Measurements from ENCODE around the gene CCDC127.

The CCDC127 gene

DNA sequence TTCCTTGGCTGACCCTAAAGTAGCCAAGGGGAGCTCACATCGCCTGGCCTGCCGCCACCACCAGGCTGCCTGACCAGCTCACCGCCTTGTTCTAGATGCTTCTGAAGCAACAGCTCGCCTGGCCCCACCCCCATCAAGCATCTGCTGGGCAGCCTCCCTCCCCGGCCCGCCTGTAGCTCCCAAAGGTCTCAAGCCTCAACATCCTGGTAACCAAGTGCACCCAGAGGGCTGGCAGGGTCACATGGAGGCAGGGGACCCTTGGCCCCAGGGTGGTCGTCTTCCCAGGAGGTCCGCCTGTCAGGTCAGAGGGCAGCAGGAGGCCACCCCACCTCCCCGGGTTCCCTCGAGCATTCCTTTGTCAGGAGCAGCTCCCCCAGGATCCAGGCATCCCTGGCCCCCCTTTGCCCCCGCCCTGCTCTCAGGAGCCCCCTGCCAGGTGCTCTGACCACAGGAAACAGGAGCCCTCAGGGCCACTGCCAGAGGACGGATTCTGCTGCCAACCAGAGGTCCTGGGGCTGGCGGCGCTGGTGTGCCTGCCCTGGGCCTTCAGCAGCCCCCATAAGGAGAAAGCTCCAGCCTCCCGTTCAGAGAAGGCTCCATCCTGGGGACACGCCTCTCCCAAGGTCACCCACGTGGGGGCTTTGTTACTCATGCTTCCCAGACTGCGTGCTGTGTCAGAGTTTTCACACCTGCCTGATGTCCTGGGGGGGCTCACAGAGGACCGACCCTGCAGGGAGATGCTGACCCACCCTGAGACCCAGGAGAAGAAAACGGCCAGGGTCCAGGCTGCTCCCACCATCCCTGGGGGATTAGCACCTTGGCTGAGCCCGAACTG, 30.1 kb downstream of the CCDC127 start:
- DNase-seq = no peak

DNA sequence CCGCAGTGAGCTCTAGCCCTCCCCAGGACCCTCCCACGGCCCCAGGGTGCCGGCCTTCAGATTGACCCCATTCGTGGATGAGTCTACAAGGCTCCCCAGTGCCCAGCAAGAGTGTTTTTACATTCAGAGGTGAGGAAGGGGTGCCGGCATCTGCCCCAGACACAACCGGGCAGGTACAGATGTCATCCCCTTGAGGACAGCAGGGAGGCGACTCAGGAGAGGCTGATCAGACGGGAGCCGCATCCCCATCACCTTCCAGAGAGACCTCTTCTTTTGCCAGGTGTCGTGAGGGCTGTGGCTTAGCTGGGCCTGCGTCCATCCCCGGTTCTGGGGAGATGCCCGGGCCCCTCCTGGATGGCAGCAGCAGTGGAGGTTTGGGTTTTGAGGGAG, 30.9 kb downstream of the CCDC127 start:
- DNase-seq = no peak

DNA sequence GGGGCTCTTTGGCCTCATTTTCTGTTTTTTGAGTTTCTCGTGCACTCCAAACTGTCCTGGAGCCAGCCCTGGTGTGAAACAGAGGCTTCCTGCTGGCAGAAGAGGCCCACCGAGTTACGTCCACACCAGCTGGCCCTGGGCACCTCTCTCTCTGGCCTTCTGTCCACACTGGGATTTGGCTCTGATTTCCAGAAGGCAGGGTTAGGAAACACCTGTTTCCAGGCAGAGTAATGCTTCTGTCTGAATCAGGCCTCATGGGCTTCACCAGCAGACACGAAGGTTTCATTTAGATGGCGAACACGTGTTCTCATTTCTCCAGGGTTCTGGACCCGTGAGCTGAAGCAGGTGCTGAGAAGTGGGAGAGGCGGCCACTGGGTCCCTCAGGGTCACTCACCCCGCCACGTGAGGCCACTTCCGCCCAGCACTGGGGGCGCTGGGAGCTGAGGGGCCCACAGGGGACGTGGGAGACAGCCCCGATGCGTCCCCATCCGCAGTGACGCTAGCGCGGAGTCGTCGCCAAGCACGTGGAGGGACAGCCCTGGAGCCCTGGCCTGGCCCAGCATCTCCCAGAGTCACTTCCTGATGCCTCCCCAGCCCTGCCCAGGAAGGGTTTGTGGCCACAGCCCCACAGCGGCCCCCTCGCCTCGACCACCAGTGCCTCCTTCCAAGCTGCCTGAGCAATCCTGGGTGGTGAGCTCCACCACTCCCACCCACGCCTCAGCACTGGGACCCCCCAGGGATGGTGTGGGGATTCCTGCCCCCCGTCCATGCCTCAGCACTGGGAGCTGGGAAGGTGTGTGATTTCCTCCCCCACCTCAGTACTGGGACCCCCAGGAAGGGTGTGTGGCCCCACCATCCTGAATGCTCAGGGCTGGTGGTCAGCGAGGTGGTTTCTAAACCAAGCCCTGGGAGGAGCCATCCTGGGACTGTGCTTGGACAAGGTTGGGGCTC, 31.6 kb downstream of the CCDC127 start:
- DNase-seq = no peak

DNA sequence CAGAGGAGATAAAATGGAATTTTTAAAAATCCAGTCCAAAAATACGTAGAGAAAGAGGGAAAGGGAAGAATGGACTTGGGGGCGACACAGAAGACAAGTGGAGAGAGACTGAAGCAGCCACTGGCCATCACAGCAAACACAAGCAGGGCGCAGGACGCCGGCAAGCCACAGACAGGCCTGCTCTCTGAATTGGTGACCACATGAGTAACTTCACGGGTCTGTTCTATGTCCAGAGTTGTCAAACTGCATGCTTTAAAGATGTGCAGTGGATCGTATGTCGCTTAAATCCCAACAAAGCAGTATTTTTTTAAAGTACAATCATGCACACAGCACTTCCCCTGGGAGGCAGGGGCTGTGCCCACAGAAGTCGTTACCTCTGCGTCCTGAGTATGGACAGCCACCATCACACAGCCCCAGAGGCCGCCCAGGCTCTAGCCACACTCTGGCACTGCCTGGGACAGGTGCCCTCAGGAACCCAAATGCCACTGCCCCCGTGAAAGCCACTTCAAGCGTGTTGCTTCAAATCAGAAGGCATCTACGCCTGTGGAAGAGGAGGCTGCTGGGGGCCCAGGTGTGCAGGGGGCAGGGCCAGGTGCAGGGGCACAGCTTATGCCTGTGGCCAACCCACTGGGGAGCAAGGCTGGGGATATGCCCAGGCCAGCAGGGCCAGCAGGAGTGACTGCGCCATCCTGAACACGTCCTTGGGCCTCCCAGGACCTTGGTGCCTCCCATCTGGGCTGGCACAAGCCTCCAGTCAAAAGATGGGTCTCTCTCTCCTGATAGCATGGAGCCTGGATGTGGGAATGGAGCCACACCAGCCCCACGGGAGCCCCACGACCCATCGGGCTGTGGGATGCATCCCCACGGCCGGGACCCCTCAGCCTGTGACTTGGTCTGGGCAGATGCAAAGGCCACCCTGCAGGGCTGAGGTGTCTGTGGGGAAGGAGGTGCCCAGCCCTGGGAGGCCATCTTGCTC, 32.6 kb downstream of the CCDC127 start:
- DNase-seq = no peak

- DNase-seq = no peak
Measured at GRCh38 chr5:184471-184870, 33.5 kb downstream of the CCDC127 start.

GRCh38 chr5:182126-182525, 35.8 kb downstream of the CCDC127 start:
- no peak for DNase-seq

DNA sequence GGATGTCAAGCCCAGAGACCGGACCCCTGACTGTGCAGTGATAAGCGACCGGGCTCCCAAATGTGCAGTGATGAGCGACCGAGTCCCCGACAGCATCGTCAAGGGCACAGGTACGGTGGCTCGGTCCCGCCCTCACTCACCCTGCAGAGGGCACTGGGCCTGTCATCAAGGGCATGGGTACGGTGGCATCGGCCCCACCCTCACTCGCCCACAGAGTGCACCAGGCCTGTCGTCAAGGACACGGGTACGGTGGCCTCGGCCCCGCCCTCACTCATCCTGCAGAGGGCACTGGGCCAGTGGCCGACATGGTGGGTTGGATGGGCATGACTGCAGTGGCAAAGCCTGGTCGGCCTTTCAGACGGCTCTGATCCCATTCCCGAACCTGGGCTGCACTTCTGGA, 36.4 kb downstream of the CCDC127 start:
- DNase-seq = no peak

GRCh38 chr5:181160-181559, 36.8 kb downstream of the CCDC127 start:
- DNase-seq = no peak

GRCh38 chr5:180286-180918, 37.6 kb downstream of the CCDC127 start:
- DNase-seq = no peak

DNA sequence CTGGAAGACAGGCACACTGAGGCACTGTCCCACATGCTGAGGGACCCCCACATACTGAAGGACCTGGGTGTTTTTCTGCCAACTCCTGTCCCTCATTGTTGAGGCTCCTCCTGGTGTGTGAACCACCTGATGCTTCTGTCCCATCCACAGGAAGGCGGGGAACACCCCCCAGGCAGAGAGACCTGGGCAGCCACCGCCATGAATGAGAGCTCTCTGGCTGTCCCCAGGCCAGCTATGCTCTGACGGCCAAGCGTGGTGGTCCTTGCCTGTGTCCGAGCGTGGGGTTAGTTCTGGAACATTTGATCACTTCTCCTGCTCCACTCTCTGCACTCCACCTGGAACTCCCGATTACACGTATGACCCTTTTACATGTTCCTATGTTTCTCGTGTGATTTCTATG, 38.6 kb downstream of the CCDC127 start:
- no peak for DNase-seq

DNA sequence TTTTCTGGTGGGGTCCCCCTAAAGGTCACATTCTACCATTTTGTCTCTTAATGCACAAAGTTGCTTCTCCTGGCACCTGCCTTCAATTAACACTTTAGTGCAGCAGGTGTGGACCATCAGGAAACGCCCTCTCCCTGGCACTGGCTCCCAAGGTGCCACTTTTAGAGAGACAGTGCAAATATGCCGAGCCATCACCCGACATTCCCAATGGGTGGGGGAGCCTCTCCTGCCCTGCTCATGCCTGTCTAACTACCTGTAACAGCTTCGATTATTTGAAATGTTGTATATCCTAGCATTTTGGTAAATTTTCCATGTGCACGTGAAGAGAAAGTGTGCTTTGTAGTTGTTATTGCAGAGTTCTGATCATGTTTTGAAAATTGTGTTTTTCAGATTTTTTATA, 39.8 kb downstream of the CCDC127 start:
- no peak for DNase-seq

DNA sequence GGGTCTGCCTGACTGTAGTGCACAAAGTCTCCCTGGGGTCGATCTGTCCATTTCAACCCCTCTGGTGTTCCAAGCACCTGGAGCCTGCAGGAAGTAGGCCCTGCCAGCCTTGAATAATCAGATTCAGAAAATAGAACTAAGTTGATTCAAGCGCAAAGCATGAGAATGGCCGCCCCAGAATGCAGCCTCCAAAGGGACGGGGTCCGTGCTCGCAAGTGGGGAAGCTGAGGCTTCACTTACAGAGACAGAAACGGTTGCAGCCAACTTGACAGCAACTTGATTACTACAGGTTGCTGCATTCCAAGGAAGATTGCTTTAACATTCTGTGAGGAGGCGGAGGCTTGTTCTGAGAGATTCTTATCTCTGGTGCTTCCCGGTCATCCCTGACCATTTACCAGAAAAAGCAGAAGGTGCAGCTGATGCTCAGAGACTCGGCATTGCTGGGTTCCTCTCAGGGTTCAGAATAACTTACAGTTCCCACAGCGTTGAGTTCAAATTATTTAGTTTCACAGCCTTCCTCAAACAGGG, 41.6 kb downstream of the CCDC127 start:
- no peak for DNase-seq

- no peak for DNase-seq
Measured at GRCh38 chr5:174876-175465, 43.0 kb downstream of the CCDC127 start.

GRCh38 chr5:174291-174600, 43.7 kb downstream of the CCDC127 start:
- DNase-seq = no peak

GRCh38 chr5:173392-174290, 44.3 kb downstream of the CCDC127 start:
- no peak for DNase-seq

DNA sequence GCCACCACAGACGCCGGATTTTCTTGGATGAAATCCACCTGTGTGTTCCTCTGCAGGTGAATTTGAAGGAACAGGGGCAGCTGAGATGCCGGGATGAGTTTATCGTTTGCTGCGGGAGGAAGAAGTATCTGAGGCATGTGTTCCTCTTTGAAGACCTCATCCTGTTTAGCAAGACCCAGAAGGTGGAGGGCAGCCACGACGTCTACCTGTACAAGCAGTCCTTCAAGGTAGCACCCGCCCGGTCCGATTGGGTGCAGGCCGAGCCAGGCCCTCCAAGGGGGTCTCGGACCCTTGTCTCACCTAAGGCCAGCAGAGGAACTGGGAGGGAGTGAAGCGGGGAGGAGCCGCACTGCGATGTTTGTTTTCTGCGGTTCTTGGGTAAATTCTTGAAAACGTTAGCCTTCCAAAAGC, 45.1 kb downstream of the CCDC127 start:
- no peak for DNase-seq

GRCh38 chr5:172421-172820, 45.5 kb downstream of the CCDC127 start:
- no peak for DNase-seq

- DNase-seq = no peak
Measured at GRCh38 chr5:171801-172331, 46.1 kb downstream of the CCDC127 start.

GRCh38 chr5:170971-171800, 46.8 kb downstream of the CCDC127 start:
- no peak for DNase-seq

- DNase-seq = no peak
Measured at GRCh38 chr5:169728-170094, 48.2 kb downstream of the CCDC127 start.
